GM12865 (cell line): Measurements from ENCODE around the gene TVP23A.
"Not testable (repeated sequence)": the region's sequence is repeated elsewhere in the genome, so short reads cannot be mapped to it uniquely, and the experiment has no call there.

Experiments
- DNase-seq: peaks from one replicate; pipeline ENCODE4 v3.0.0; 2010; ENCODE audit warnings: low read depth
- H3K4me3 ChIP-seq: 2 replicates; pipeline ENCODE4 v1.5.1; 2011; ENCODE audit warnings: mild to moderate bottlenecking, low read depth, low read length, control low read depth
- CTCF ChIP-seq: IDR thresholded peaks from 2 replicates; pipeline ENCODE4 v1.5.1; 2011; ENCODE audit warnings: low read length, control low read depth, low read depth, inconsistent platforms; ENCODE audit not compliant: insufficient read depth; ENCODE audit errors: missing control alignments

Gene TVP23A

GRCh38 chr16:10799736-10800135 lies 18.9 kb downstream of the TVP23A start:
- no peak for DNase-seq
- no peak for TF ChIP-seq CTCF
- H3K4me3 ChIP-seq, result no peak overlapping the region

GRCh38 chr16:10791048-10791447 lies 27.5 kb downstream of the TVP23A start:
- no peak overlapping the region for H3K4me3 ChIP-seq
- DNase-seq, result peak; percentile 59
- no peak for TF ChIP-seq CTCF

GRCh38 chr16:10788630-10789029 lies 30.0 kb downstream of the TVP23A start:
- not testable (repeated sequence) for H3K4me3 ChIP-seq

GRCh38 chr16:10787304-10787703 lies 31.3 kb downstream of the TVP23A start:
- TF ChIP-seq CTCF, result no peak
- no peak overlapping the region for H3K4me3 ChIP-seq
- DNase-seq, result peak; percentile 73

More at GRCh38 chr16:10788630-10789029, 30.0 kb downstream of the TVP23A start:
- not testable (repeated sequence) for DNase-seq

- no peak for TF ChIP-seq CTCF
- H3K4me3 ChIP-seq, result no peak overlapping the region
- no peak for DNase-seq
Observed at GRCh38 chr16:10782628-10783027, 36.0 kb downstream of the TVP23A start.

- peak; percentile 75 for DNase-seq
- TF ChIP-seq CTCF, result no peak
- no peak overlapping the region for H3K4me3 ChIP-seq
Observed at GRCh38 chr16:10780628-10781027, 38.0 kb downstream of the TVP23A start.

- DNase-seq, H3K4me3 ChIP-seq: not testable (repeated sequence)
Observed at GRCh38 chr16:10779908-10780307, 38.7 kb downstream of the TVP23A start.

GRCh38 chr16:10777356-10777755 lies 41.2 kb downstream of the TVP23A start:
- DNase-seq, result peak; percentile 61
- no peak for TF ChIP-seq CTCF
- H3K4me3 ChIP-seq, result no peak overlapping the region

GRCh38 chr16:10776923-10777322 lies 41.7 kb downstream of the TVP23A start:
- not testable (repeated sequence) for H3K4me3 ChIP-seq, DNase-seq
